Retina (tissue), 1 donor: ENCODE measurements around the gene INO80C.
"Not testable (repeated sequence)": the region's sequence is repeated elsewhere in the genome, so short reads cannot be mapped to it uniquely, and the experiment has no call there.

Source experiments
- DNase-seq: peaks from one replicate; pipeline ENCODE4 v3.0.0-alpha.2; 2016

Gene INO80C

GRCh38 chr18:35457140-35457704 lies 40.5 kb downstream of the INO80C start:
- no peak for DNase-seq

- DNase-seq = no peak
Observed at GRCh38 chr18:35455926-35456763, 41.6 kb downstream of the INO80C start.

GRCh38 chr18:35454803-35455202 lies 43.0 kb downstream of the INO80C start:
- no peak for DNase-seq

- DNase-seq = not testable (repeated sequence)
Observed at GRCh38 chr18:35453065-35453464, 44.7 kb downstream of the INO80C start.

GRCh38 chr18:35451916-35452315 lies 45.8 kb downstream of the INO80C start:
- no peak for DNase-seq

- no peak for DNase-seq
Observed at GRCh38 chr18:35451032-35451431, 46.7 kb downstream of the INO80C start.

- no peak for DNase-seq
Observed at GRCh38 chr18:35444636-35445035, 53.1 kb downstream of the INO80C start.

GRCh38 chr18:35443847-35444246 lies 53.9 kb downstream of the INO80C start:
- DNase-seq = no peak

GRCh38 chr18:35443434-35443833 lies 54.3 kb downstream of the INO80C start:
- DNase-seq = no peak

GRCh38 chr18:35442701-35443100 lies 55.1 kb downstream of the INO80C start:
- DNase-seq = no peak

- DNase-seq = no peak
Observed at GRCh38 chr18:35441857-35442595, 55.7 kb downstream of the INO80C start.

GRCh38 chr18:35438480-35439234 lies 59.1 kb downstream of the INO80C start:
- DNase-seq = no peak

- DNase-seq = no peak
Observed at GRCh38 chr18:35437836-35438235, 59.9 kb downstream of the INO80C start.

- no peak for DNase-seq
Observed at GRCh38 chr18:35436076-35436649, 61.6 kb downstream of the INO80C start.

GRCh38 chr18:35435401-35435800 lies 62.4 kb downstream of the INO80C start:
- DNase-seq = no peak

- no peak for DNase-seq
Observed at GRCh38 chr18:35432565-35433001, 65.2 kb downstream of the INO80C start.

GRCh38 chr18:35431374-35431741 lies 66.4 kb downstream of the INO80C start:
- DNase-seq = no peak

GRCh38 chr18:35430721-35431373 lies 66.9 kb downstream of the INO80C start:
- DNase-seq = no peak

- DNase-seq = no peak
Observed at GRCh38 chr18:35426786-35427185, 71.0 kb downstream of the INO80C start.

GRCh38 chr18:35424356-35424755 lies 73.4 kb downstream of the INO80C start:
- no peak for DNase-seq

- DNase-seq = no peak
Observed at GRCh38 chr18:35422237-35422636, 75.5 kb downstream of the INO80C start.

- DNase-seq = no peak
Observed at GRCh38 chr18:35418610-35419009, 79.2 kb downstream of the INO80C start.
